Measurements from ENCODE around the gene C1orf105. TPM values are rescaled to one million over a fixed set of nuclear protein-coding genes. Genes with fewer than 3 reads are reported as not detected.

The C1orf105 gene
- total and polyA plus RNA-seq, 2 of the 13 experiments (the other 11 are each of a cell fraction or from before 2014, with no cell fraction given) = 0.15 to 0.45 TPM

DNA sequence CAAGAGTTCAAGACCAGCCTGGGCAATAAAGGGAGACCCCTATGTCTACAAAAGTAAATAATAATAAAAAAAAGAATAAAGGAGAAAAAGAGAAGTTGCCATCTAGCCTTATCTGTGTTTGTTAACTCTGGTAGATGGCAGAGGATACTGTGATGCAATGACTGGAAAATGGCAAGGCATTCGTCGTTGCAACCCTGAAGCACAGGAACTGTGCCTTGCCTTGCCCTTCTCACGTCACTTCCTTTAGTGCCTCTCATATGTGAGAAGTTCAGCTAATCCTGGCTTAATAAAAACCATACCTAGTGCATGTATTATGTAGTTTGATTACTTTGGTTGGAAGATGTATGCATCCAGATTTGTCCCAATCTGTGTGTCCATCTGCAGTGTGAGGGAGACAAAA is 49.2 kb downstream of the C1orf105 start (continued):
- TF ChIP-seq GABPB1 (CRISPR knock-in tag; IDR thresholded peaks at IDR 0.05) (0 out of 2 replicates have a peak, but pooled peaks have one; percentile 40), SRSF9 (IDR thresholded peaks at IDR 0.05; ENCODE audit: borderline replicate concordance, insufficient read depth, low read depth, low read length, poor library complexity, severe bottlenecking) (no peak), ERF (CRISPR knock-in tag; IDR thresholded peaks at IDR 0.05) (peak; percentile 4; the same call in 1 of the 2 replicates), MIER2 (CRISPR knock-in tag; IDR thresholded peaks at IDR 0.05) (no peak), ZNF446 (CRISPR knock-in tag; IDR thresholded peaks at IDR 0.05) (no peak), CEBPB (IDR thresholded peaks at IDR 0.05; ENCODE audit: borderline replicate concordance, low read depth, low read length) (peak; percentile 85), FOSL2 (CRISPR knock-in tag; IDR thresholded peaks at IDR 0.05) (peak; percentile 44; the same call in 1 of the 2 replicates), NR2C2 (CRISPR knock-in tag; IDR thresholded peaks at IDR 0.05; ENCODE audit: borderline replicate concordance) (peak; percentile 52), HNF4G (IDR thresholded peaks at IDR 0.05; ENCODE audit: borderline replicate concordance, low read depth, low read length) (no peak), HNF4G (CRISPR knock-in tag; IDR thresholded peaks at IDR 0.05; ENCODE audit: borderline replicate concordance, low read depth) (0 out of 2 replicates have a peak, but pooled peaks have one; percentile 2), ZNF556 (CRISPR knock-in tag; IDR thresholded peaks at IDR 0.05; ENCODE audit: borderline replicate concordance) (peak; percentile 23; the same call in 1 of the 2 replicates), ZNF644 (CRISPR knock-in tag; IDR thresholded peaks at IDR 0.05; ENCODE audit: low read depth) (peak; percentile 83), HNRNPUL1 (IDR thresholded peaks at IDR 0.05; ENCODE audit: low read depth, low read length) (no peak), ZNF460 (CRISPR knock-in tag; IDR thresholded peaks at IDR 0.05; ENCODE audit: borderline replicate concordance) (no peak), ATM (IDR thresholded peaks at IDR 0.05; ENCODE audit: borderline replicate concordance) (no peak), GABPA (IDR thresholded peaks at IDR 0.05; ENCODE audit: low read depth, low read length) (no peak), GABPA (CRISPR knock-in tag; IDR thresholded peaks at IDR 0.05; ENCODE audit: low read depth) (peak; percentile 66), MATR3 (CRISPR knock-in tag; IDR thresholded peaks at IDR 0.05) (no peak), CHD4 (IDR thresholded peaks at IDR 0.05; ENCODE audit: borderline replicate concordance, low read length) (peak; percentile 75; the same call in 1 of the 2 replicates), ZNF775 (CRISPR knock-in tag; IDR thresholded peaks at IDR 0.05; ENCODE audit: borderline replicate concordance) (peak; percentile 59; the same call in 1 of the 2 replicates), ZNF772 (CRISPR knock-in tag; IDR thresholded peaks at IDR 0.05) (no peak), CEBPG (CRISPR knock-in tag; IDR thresholded peaks at IDR 0.05) (peak; percentile 88)
- TF ChIP-seq, protein P1, sequence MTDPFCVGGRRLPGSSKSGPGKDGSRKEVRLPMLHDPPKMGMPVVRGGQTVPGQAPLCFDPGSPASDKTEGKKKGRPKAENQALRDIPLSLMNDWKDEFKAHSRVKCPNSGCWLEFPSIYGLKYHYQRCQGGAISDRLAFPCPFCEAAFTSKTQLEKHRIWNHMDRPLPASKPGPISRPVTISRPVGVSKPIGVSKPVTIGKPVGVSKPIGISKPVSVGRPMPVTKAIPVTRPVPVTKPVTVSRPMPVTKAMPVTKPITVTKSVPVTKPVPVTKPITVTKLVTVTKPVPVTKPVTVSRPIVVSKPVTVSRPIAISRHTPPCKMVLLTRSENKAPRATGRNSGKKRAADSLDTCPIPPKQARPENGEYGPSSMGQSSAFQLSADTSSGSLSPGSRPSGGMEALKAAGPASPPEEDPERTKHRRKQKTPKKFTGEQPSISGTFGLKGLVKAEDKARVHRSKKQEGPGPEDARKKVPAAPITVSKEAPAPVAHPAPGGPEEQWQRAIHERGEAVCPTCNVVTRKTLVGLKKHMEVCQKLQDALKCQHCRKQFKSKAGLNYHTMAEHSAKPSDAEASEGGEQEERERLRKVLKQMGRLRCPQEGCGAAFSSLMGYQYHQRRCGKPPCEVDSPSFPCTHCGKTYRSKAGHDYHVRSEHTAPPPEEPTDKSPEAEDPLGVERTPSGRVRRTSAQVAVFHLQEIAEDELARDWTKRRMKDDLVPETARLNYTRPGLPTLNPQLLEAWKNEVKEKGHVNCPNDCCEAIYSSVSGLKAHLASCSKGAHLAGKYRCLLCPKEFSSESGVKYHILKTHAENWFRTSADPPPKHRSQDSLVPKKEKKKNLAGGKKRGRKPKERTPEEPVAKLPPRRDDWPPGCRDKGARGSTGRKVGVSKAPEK (CRISPR knock-in tag; IDR thresholded peaks at IDR 0.05; ENCODE audit: borderline replicate concordance) = 0 out of 2 replicates have a peak, but pooled peaks have one; percentile 23
- TF ChIP-seq, protein P2, sequence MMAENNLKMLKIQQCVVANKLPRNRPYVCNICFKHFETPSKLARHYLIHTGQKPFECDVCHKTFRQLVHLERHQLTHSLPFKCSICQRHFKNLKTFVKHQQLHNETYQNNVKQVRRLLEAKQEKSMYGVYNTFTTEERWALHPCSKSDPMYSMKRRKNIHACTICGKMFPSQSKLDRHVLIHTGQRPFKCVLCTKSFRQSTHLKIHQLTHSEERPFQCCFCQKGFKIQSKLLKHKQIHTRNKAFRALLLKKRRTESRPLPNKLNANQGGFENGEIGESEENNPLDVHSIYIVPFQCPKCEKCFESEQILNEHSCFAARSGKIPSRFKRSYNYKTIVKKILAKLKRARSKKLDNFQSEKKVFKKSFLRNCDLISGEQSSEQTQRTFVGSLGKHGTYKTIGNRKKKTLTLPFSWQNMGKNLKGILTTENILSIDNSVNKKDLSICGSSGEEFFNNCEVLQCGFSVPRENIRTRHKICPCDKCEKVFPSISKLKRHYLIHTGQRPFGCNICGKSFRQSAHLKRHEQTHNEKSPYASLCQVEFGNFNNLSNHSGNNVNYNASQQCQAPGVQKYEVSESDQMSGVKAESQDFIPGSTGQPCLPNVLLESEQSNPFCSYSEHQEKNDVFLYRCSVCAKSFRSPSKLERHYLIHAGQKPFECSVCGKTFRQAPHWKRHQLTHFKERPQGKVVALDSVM (CRISPR knock-in tag; IDR thresholded peaks at IDR 0.05) = peak; percentile 12; the same call in 1 of the 2 replicates

Data from HepG2 (cell line).